Breast epithelium (tissue), 4 donors: Measurements from ENCODE around the gene C1orf115. TPM values are rescaled to one million over a fixed set of nuclear protein-coding genes. Genes with fewer than 3 reads are reported as not detected.

ENCODE experiments used
- DNase-seq, 2 donors: peaks; one replicate each; pipeline ENCODE4 v3.0.0-alpha.2; 2019; ENCODE audit warnings: low spot score in 2 of 2
- H3K27ac ChIP-seq, 2 donors: fragments of 200-600 bp; sonication (generic) in 1 of 2; one replicate each; pipeline ENCODE4 v1.5.1; 2016 to 2019; ENCODE audit warnings: mild to moderate bottlenecking in 1 of 2
- H3K27me3 ChIP-seq, 2 donors: fragments of 200-600 bp; sonication (generic) in 1 of 2; one replicate each; pipeline versions ENCODE4 v1.5.1 to v1.6.0; 2017 to 2019; ENCODE audit warnings: control low read depth in 1 of 2, mild to moderate bottlenecking in 1 of 2
- H3K36me3 ChIP-seq: fragments of 200-600 bp; one replicate; pipeline ENCODE4 v1.5.1; 2019
- H3K4me1 ChIP-seq, 2 donors: fragments of 200-600 bp; sonication (generic); one replicate each; pipeline ENCODE4 v1.5.1; 2016 to 2019; ENCODE audit warnings: control low read depth in 1 of 2
- H3K4me3 ChIP-seq, 3 donors: fragments of 200-600 bp; sonication (generic); 1 replicate in 2 of 3; 2 replicates in 1 of 3; pipeline ENCODE4 v1.5.1; 2016 to 2019; ENCODE audit warnings: mild to moderate bottlenecking in 3 of 3, moderate library complexity in 2 of 3
- H3K9me3 ChIP-seq, 2 donors: fragments of 200-600 bp; sonication (generic) in 1 of 2; one replicate each; pipeline ENCODE4 v1.5.1; 2016 to 2019; ENCODE audit warnings: control low read depth in 1 of 2
- CTCF ChIP-seq, 3 donors: fragments of 450-650 bp; IDR thresholded peaks; one replicate each; pipeline ENCODE4 v1.5.1; 2016 to 2017; ENCODE audit warnings: antibody characterized with exemption in 3 of 3, mild to moderate bottlenecking in 3 of 3, moderate library complexity in 3 of 3
- POLR2A ChIP-seq: fragments of 450-650 bp; IDR thresholded peaks from one replicate; pipeline ENCODE4 v1.6.1; 2016; ENCODE audit warnings: antibody characterized with exemption, mild to moderate bottlenecking, moderate library complexity
- POLR2AphosphoS5 ChIP-seq, 3 donors: sonication (generic); formaldehyde crosslinking; IDR thresholded peaks; one replicate each; pipeline ENCODE4 v1.6.1; 2017; ENCODE audit warnings: antibody characterized with exemption in 3 of 3
- intact Hi-C: fragments of 100-400 bp; cut with DNase I; formaldehyde crosslinking; loops from one replicate; pipeline ENCODE4 v1.15.1; 2023; ENCODE audit warnings: low total_unique reads
- total RNA-seq, 3 donors: library from RNA; depleted of rRNA; stranded (reverse); fragments of >200 nt; gene quantifications; one replicate each; pipeline ENCODE4 v1.1.0, GENCODE V29; 2016

Gene C1orf115
- total RNA-seq, 3 donors from 2014 or later = 29.3 to 44.6 (median 38.1) TPM

DNA sequence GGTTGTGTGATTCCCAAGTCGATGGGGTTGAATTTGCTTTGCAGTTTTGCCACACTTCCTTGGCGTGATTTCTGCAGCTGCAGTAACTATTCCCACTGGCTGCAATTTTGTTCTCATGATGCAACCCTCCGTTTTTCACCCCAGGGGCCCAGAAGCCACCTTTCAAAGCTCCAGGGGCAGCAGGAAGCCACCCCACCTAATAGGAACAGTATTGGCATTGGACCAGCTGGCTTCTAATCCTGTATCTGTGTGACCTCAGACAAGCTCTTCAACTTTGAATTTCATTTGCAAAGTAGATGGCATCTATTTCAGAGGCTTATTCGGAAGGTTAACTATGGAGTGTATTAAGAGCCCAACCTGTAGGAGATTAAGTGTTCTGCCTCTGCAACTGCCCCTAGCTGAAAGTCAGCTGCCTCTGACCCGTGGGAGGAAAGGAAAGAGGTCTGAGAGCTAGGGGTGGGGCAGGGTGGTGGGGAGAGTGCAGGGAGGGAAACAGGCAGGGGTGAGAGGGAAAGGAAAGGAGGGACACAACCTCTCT lies 12.6 kb downstream of the C1orf115 start:
- H3K9me3 ChIP-seq = no peaks in the 10 kb centered on the region
- H3K4me3 ChIP-seq = no peak overlapping the region
- no peaks in the 10 kb centered on the region for H3K4me1 ChIP-seq
- no peak overlapping the region for H3K27ac ChIP-seq
- TF ChIP-seq POLR2A = no peak
- intact Hi-C loops = no loop called here
- H3K27me3 ChIP-seq = no peaks in the 10 kb centered on the region
- DNase-seq = no peak
- no peaks in the 10 kb centered on the region for H3K36me3 ChIP-seq

GRCh38 chr1:220703305-220703704 lies 13.1 kb downstream of the C1orf115 start:
- H3K4me3 ChIP-seq = no peak overlapping the region
- TF ChIP-seq CTCF (IDR thresholded peaks at IDR 0.05) = no peak
- TF ChIP-seq POLR2A = no peak
- TF ChIP-seq POLR2AphosphoS5 (IDR thresholded peaks at IDR 0.05) = no peak
- no peak overlapping the region for H3K27ac ChIP-seq
- DNase-seq = no peak
- intact Hi-C loops = no loop called here
- no peaks in the 10 kb centered on the region for H3K27me3 ChIP-seq
- H3K9me3 ChIP-seq = no peaks in the 10 kb centered on the region
- H3K4me1 ChIP-seq = no peaks in the 10 kb centered on the region
- no peaks in the 10 kb centered on the region for H3K36me3 ChIP-seq

DNA sequence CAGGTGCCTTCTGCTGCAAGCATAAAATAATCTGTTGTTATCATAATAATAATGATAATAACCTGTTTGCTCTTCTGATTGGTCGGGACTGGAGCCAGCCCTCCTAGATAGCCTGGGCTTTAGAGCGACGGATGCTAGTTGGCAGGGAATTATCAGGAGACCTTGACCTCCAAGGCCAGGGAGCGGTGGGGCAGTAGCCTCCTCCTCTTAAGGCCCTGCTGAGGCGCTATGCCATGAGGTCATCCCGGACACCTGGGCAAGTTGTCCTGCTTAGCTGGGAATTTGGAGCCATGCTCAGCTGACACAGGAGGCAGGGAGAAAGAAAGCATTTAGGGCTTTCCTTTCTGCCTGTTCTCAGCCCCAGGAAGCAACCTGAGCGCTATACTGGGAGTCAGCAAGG lies 15.6 kb downstream of the C1orf115 start:
- Histone ChIP-seq H3K9me3 (no peaks in the 10 kb centered on the region), H3K27ac (peak overlapping the region in 1 of 2 donors; percentile 17), H3K4me1 (no peaks in the 10 kb centered on the region), H3K27me3 (no peaks in the 10 kb centered on the region), H3K36me3 (no peaks in the 10 kb centered on the region), H3K4me3 (no peak overlapping the region)
- no peak for DNase-seq
- intact Hi-C loops = no loop called here
- TF ChIP-seq CTCF (IDR thresholded peaks at IDR 0.05) (no peak), POLR2AphosphoS5 (IDR thresholded peaks at IDR 0.05) (no peak), POLR2A (no peak)

- TF ChIP-seq POLR2AphosphoS5 (IDR thresholded peaks at IDR 0.05) = no peak
- TF ChIP-seq POLR2A = no peak
- no peak for TF ChIP-seq CTCF (IDR thresholded peaks at IDR 0.05)
- no peaks in the 10 kb centered on the region for H3K9me3 ChIP-seq
- no peak overlapping the region for H3K4me3 ChIP-seq
- no peaks in the 10 kb centered on the region for H3K36me3 ChIP-seq
- H3K27me3 ChIP-seq = no peaks in the 10 kb centered on the region
- no peak for DNase-seq
- peak overlapping the region in 1 of 2 donors; percentile 17 for H3K27ac ChIP-seq
- no peaks in the 10 kb centered on the region for H3K4me1 ChIP-seq
- intact Hi-C loops = no loop called here
Observed at GRCh38 chr1:220706480-220706879, 16.3 kb downstream of the C1orf115 start.

- H3K9me3 ChIP-seq = no peaks in the 10 kb centered on the region
- DNase-seq = no peak
- H3K4me1 ChIP-seq = no peaks in the 10 kb centered on the region
- H3K4me3 ChIP-seq = no peak overlapping the region
- H3K27me3 ChIP-seq = no peaks in the 10 kb centered on the region
- intact Hi-C loops = no loop called here
- no peak for TF ChIP-seq CTCF (IDR thresholded peaks at IDR 0.05)
- TF ChIP-seq POLR2AphosphoS5 (IDR thresholded peaks at IDR 0.05) = no peak
- TF ChIP-seq POLR2A = no peak
- H3K36me3 ChIP-seq = no peaks in the 10 kb centered on the region
- no peak overlapping the region for H3K27ac ChIP-seq
Observed at GRCh38 chr1:220707160-220707559, 17.0 kb downstream of the C1orf115 start.

DNA sequence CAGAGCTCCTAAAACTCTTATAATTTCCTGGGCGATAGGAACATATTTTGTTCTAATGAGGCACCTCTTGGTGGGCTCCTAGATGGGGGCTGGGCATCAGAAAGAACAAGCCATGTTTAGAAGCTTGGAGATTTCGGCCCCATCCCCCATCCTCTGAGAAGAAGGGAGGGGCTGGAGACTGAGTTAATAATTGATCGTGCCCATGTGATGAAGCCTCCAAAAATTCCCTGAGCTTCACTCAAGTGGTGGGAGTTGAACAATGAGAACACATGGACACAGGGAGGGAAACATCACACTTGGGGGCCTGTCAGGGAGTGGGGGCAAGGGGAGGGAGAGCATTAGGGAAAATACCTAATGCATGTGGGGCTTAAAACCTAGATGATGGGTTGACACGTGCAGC lies 18.1 kb downstream of the C1orf115 start:
- Histone ChIP-seq H3K4me1 (no peaks in the 10 kb centered on the region), H3K4me3 (no peak overlapping the region), H3K36me3 (no peaks in the 10 kb centered on the region), H3K9me3 (no peaks in the 10 kb centered on the region), H3K27ac (no peak overlapping the region), H3K27me3 (no peaks in the 10 kb centered on the region)
- intact Hi-C loops = no loop called here
- no peak for DNase-seq
- TF ChIP-seq POLR2AphosphoS5 (IDR thresholded peaks at IDR 0.05) (no peak), CTCF (IDR thresholded peaks at IDR 0.05) (no peak), POLR2A (no peak)
